Hepatocyte (in vitro differentiated cells): Measurements from ENCODE around the gene MYL3. TPM values are rescaled to one million over a fixed set of nuclear protein-coding genes. Genes with fewer than 3 reads are reported as not detected.

Experiments used
- DNase-seq: peaks from one replicate; pipeline ENCODE4 v3.0.0-alpha.2; 2016; ENCODE audit warnings: low spot score
- H2AFZ ChIP-seq: fragments of 200-600 bp; sonication (generic); 2 replicates; pipeline ENCODE4 v1.6.0; 2016; ENCODE audit warnings: antibody characterized with exemption, mild to moderate bottlenecking
- H3K27ac ChIP-seq: fragments of 200-600 bp; sonication (generic); 2 replicates; pipeline ENCODE4 v1.5.1; 2016; ENCODE audit warnings: mild to moderate bottlenecking
- H3K27me3 ChIP-seq: fragments of 200-600 bp; sonication (generic); 2 replicates; pipeline ENCODE4 v1.6.1; 2016
- H3K36me3 ChIP-seq: fragments of 200-600 bp; sonication (generic); replicated peaks from 2 replicates; pipeline ENCODE4 v1.5.1; 2016; ENCODE audit warnings: low read depth; ENCODE audit not compliant: insufficient read depth
- H3K4me1 ChIP-seq: fragments of 200-600 bp; sonication (generic); 2 replicates; pipeline ENCODE4 v1.5.1; 2016; ENCODE audit warnings: mild to moderate bottlenecking, moderate library complexity; ENCODE audit not compliant: insufficient read depth
- H3K4me2 ChIP-seq: fragments of 200-600 bp; sonication (generic); 2 replicates; pipeline ENCODE4 v1.6.0; 2016
- H3K4me3 ChIP-seq: fragments of 200-600 bp; sonication (generic); 2 replicates; pipeline ENCODE4 v1.5.1; 2016; ENCODE audit warnings: mild to moderate bottlenecking
- H3K79me2 ChIP-seq: fragments of 200-600 bp; sonication (generic); 2 replicates; pipeline ENCODE4 v1.6.0; 2017; ENCODE audit warnings: mild to moderate bottlenecking
- H3K9me2 ChIP-seq: fragments of 200-600 bp; sonication (generic); replicated peaks from 2 replicates; pipeline ENCODE4 v1.6.0; 2017; ENCODE audit warnings: mild to moderate bottlenecking; ENCODE audit not compliant: insufficient read depth
- H3K9me3 ChIP-seq: fragments of 200-600 bp; sonication (generic); 2 replicates; pipeline ENCODE4 v1.5.1; 2016; ENCODE audit warnings: low read depth, mild to moderate bottlenecking
- H4K20me1 ChIP-seq: fragments of 200-600 bp; sonication (generic); 2 replicates; pipeline ENCODE4 v1.6.0; 2016; ENCODE audit warnings: mild to moderate bottlenecking; ENCODE audit not compliant: insufficient read depth, poor library complexity, severe bottlenecking
- CTCF ChIP-seq: fragments of 200-600 bp; sonication (generic); IDR thresholded peaks from 2 replicates; pipeline ENCODE4 v1.5.1; 2016; ENCODE audit warnings: antibody characterized with exemption, mild to moderate bottlenecking; ENCODE audit not compliant: poor library complexity
- EZH2 ChIP-seq: fragments of 200-600 bp; sonication (generic); IDR thresholded peaks from 2 replicates; pipeline ENCODE4 v1.6.1; 2016; ENCODE audit warnings: antibody characterized with exemption, mild to moderate bottlenecking, borderline replicate concordance
- EZH2phosphoT487 ChIP-seq: fragments of 200-600 bp; sonication (generic); IDR thresholded peaks from one replicate; pipeline ENCODE4 v1.6.1; 2018; ENCODE audit warnings: antibody characterized with exemption, mild to moderate bottlenecking, low read depth, moderate library complexity; ENCODE audit not compliant: unreplicated experiment, severe bottlenecking
- WGBS: methylation state at CpG from one replicate; pipeline ENCODE4 v1.1.6; 2016; ENCODE audit warnings: low lambda C conversion rate; ENCODE audit errors: missing lambda C conversion rate; 5-methylcytosine and 5-hydroxymethylcytosine counted together
- polyA plus RNA-seq: library from polyadenylated mRNA; unstranded; fragments of >200 nt; fragmentation: Nextera tagmentation; extraction: Ambion mirVana; gene quantifications from 2 replicates; pipeline ENCODE4 v1.2.1, GENCODE V29; 2016
- total RNA-seq: library from RNA; depleted of rRNA; stranded (reverse); fragments of >200 nt; gene quantifications from 2 replicates; pipeline ENCODE4 v1.2.3, GENCODE V29; 2014

Gene MYL3
- total and polyA plus RNA-seq, 2 experiments from 2014 or later, result 9.5 to 9.7 TPM

GRCh38 chr3:46892285-46893145 lies 29.3 kb upstream of the MYL3 start:
- H3K27me3 ChIP-seq, result no peaks in the 10 kb centered on the region
- DNase-seq, result peak; percentile 83
- H3K79me2 ChIP-seq, result peaks cover 8% of the 10 kb centered on the region
- H3K4me3 ChIP-seq, result no peak overlapping the region
- H3K4me2 ChIP-seq, result peak overlapping the region; percentile 86
- no peaks in the 10 kb centered on the region for H3K9me2 ChIP-seq
- no peak overlapping the region for H3K27ac ChIP-seq
- 9% methylated on average over 53 of the region's 58 CpGs for WGBS
- peaks cover 10% of the 10 kb centered on the region for H4K20me1 ChIP-seq
- TF ChIP-seq EZH2phosphoT487 (no peak), CTCF (peak; percentile 10), EZH2 (no peak)
- no peak overlapping the region for H2AFZ ChIP-seq
- no peaks in the 10 kb centered on the region for H3K36me3 ChIP-seq
- H3K9me3 ChIP-seq, result no peaks in the 10 kb centered on the region
- peaks cover 26% of the 10 kb centered on the region for H3K4me1 ChIP-seq

- no peaks in the 10 kb centered on the region for H3K36me3 ChIP-seq
Observed at GRCh38 chr3:46891132-46891531, 27.9 kb upstream of the MYL3 start.

GRCh38 chr3:46890132-46890531 lies 26.9 kb upstream of the MYL3 start:
- peaks cover 26% of the 10 kb centered on the region for H3K4me1 ChIP-seq
- H2AFZ ChIP-seq, result no peak overlapping the region
- H3K79me2 ChIP-seq, result peaks cover 11% of the 10 kb centered on the region
- H3K4me3 ChIP-seq, result no peak overlapping the region
- H3K27me3 ChIP-seq, result peaks cover under 1% of the 10 kb centered on the region
- no peaks in the 10 kb centered on the region for H3K36me3 ChIP-seq
- no peaks in the 10 kb centered on the region for H3K9me2 ChIP-seq
- TF ChIP-seq CTCF (no peak), EZH2 (no peak)
- no peaks in the 10 kb centered on the region for H3K9me3 ChIP-seq
- DNase-seq, result no peak
- H4K20me1 ChIP-seq, result peaks cover 10% of the 10 kb centered on the region
- WGBS, result 100% methylated on average over 1 of the region's 1 CpG
- H3K27ac ChIP-seq, result no peak overlapping the region
- H3K4me2 ChIP-seq, result no peak overlapping the region

More at GRCh38 chr3:46891132-46891531, 27.9 kb upstream of the MYL3 start:
- Histone ChIP-seq H3K4me1 (peaks cover 26% of the 10 kb centered on the region), H3K79me2 (peaks cover 8% of the 10 kb centered on the region), H3K4me2 (no peak overlapping the region), H2AFZ (no peak overlapping the region), H3K9me3 (no peaks in the 10 kb centered on the region), H3K4me3 (no peak overlapping the region), H3K27me3 (no peaks in the 10 kb centered on the region), H4K20me1 (peaks cover 10% of the 10 kb centered on the region), H3K27ac (no peak overlapping the region), H3K9me2 (no peaks in the 10 kb centered on the region)
- no peak for DNase-seq
- 97% methylated on average over 3 of the region's 3 CpGs for WGBS
- TF ChIP-seq EZH2phosphoT487 (no peak), CTCF (no peak), EZH2 (no peak)
